Left lung (tissue), 10 donors: Measurements from ENCODE around the gene PTPRD. TPM values are rescaled to one million over a fixed set of nuclear protein-coding genes. Genes with fewer than 3 reads are reported as not detected.

ENCODE experiments used
- ATAC-seq: fragments of 200-7000 bp; cut with Tn5 transposase; one replicate; pipeline ENCODE4 v1.9.1; 2020; ENCODE audit warnings: moderate library complexity
- DNase-seq, 4 donors: peaks; one replicate each; pipeline ENCODE4 v3.0.0-alpha.2; 2013 to 2020
- H3K27ac ChIP-seq, 2 donors: fragments of 200-600 bp; sonication (generic) in 1 of 2; one replicate each; pipeline versions ENCODE4 v1.5.0 to v1.8.0; 2020 to 2021
- H3K27me3 ChIP-seq, 2 donors: fragments of 200-600 bp; sonication (generic) in 1 of 2; one replicate each; pipeline versions ENCODE4 v1.5.0 to v1.8.0; 2020 to 2021
- H3K36me3 ChIP-seq, 2 donors: fragments of 200-600 bp; sonication (generic) in 1 of 2; one replicate each; pipeline versions ENCODE4 v1.5.0 to v1.8.0; 2020 to 2021
- H3K4me1 ChIP-seq, 2 donors: fragments of 200-600 bp; one replicate each; pipeline ENCODE4 v1.8.0; 2021
- H3K4me3 ChIP-seq, 2 donors: fragments of 200-600 bp; sonication (generic) in 1 of 2; one replicate each; pipeline versions ENCODE4 v1.5.0 to v1.8.0; 2020 to 2021; ENCODE audit warnings: mild to moderate bottlenecking in 1 of 2
- H3K9me3 ChIP-seq, 2 donors: fragments of 200-600 bp; sonication (generic) in 1 of 2; one replicate each; pipeline versions ENCODE4 v1.5.0 to v1.8.0; 2020 to 2021
- intact Hi-C, 2 donors: fragments of 100-400 bp; cut with DNase I; formaldehyde crosslinking; loops; one replicate each; pipeline versions ENCODE4 v1.11.2 to v1.14.2; 2022
- polyA plus RNA-seq, 6 donors: library from polyadenylated mRNA; unstranded; fragments of 120-200 nt; gene quantifications; one replicate each; pipeline ENCODE4 v1.2.1, GENCODE V29; 2013; ENCODE audit not compliant: insufficient read length in 6 of 6
- total RNA-seq, 2 donors: library from RNA; stranded (reverse); fragmentation: NEBNext Ultra II Directional; extraction: Animal tissue kit (Norgen Biotek cat#: 25700); gene quantifications; one replicate each; pipeline ENCODE4 v1.2.1, GENCODE V29; 2021
- TF ChIP-seq, protein P1 (sequence below), 2 donors: fragments of 200-600 bp; sonication (generic) in 1 of 2; IDR thresholded peaks; one replicate each; pipeline versions ENCODE4 v1.5.0 to v1.8.0; 2021; ENCODE audit warnings: antibody characterized with exemption in 2 of 2
- donor health status: DM: no; HTN: yes; CAD: no.
- donor health status: DM: no; HTN: no; CAD: no.

Gene PTPRD
- total and polyA plus RNA-seq, 8 donors, result 24.2 to 167 (median 139) TPM

DNA sequence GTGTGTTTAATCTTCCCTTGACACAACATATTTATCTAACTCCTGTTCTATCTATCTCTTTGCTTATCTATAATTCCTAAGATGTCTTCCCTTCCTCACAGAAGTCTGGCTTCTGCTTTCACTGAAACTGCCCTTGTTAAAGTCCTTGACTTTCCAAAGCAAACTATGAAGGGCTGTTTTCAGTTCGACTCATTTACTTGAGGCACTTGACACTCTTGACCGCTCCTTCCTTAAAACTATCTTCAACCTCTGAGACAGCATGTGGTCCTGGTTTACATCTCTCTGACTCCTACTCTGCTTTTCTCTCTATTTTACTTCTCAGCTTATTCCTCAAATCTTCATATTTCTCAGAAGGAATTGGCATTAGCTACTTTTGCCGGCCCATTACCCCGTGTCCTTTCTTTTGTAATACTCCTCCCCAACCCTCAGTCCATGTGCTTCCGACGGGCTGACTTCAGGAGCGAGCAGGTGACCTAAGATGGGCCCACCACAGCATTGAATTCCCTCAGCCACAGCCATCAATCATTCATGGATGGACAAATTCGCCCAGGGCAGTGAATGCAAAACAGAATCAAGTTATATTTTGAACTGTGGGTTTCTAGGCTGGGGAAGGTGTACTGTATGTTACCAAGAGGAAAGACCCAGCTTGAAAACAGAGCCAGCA lies 1089.2 kb downstream of the PTPRD start:
- no peaks in the 10 kb centered on the region for H3K27me3 ChIP-seq
- H3K36me3 ChIP-seq, result no peaks in the 10 kb centered on the region
- peak; percentile 79 for ATAC-seq
- intact Hi-C loops, result no loop called here
- no peaks in the 10 kb centered on the region for H3K9me3 ChIP-seq
- peak in 1 of 4 donors; percentile 3 for DNase-seq
- H3K4me3 ChIP-seq, result no peak overlapping the region
- TF ChIP-seq, protein P1, sequence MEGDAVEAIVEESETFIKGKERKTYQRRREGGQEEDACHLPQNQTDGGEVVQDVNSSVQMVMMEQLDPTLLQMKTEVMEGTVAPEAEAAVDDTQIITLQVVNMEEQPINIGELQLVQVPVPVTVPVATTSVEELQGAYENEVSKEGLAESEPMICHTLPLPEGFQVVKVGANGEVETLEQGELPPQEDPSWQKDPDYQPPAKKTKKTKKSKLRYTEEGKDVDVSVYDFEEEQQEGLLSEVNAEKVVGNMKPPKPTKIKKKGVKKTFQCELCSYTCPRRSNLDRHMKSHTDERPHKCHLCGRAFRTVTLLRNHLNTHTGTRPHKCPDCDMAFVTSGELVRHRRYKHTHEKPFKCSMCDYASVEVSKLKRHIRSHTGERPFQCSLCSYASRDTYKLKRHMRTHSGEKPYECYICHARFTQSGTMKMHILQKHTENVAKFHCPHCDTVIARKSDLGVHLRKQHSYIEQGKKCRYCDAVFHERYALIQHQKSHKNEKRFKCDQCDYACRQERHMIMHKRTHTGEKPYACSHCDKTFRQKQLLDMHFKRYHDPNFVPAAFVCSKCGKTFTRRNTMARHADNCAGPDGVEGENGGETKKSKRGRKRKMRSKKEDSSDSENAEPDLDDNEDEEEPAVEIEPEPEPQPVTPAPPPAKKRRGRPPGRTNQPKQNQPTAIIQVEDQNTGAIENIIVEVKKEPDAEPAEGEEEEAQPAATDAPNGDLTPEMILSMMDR (IDR thresholded peaks at IDR 0.05), result no peak
- H3K4me1 ChIP-seq, result no peaks in the 10 kb centered on the region
- H3K27ac ChIP-seq, result no peak overlapping the region

DNA sequence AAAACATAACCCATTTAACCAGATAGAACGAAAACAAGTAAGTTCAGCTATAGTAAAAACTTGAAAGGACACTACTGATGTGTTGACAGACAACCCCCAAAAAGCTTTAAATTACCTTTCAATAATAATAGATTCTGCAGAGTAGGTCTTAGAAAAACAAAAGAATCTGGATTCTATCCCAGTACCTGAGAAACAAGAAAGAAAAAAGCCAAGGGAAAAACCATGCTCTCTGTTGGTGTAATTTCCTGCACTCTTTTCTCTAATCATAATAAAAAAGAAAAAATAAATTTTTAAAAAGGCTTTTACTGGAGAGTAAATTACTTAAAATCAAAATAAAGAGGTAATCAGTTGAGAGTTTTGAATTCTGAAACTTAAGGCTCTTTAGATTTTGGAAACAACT lies 1090.4 kb downstream of the PTPRD start:
- Histone ChIP-seq H3K4me3 (no peak overlapping the region), H3K27me3 (no peaks in the 10 kb centered on the region), H3K27ac (no peak overlapping the region), H3K4me1 (no peaks in the 10 kb centered on the region), H3K36me3 (no peaks in the 10 kb centered on the region), H3K9me3 (no peaks in the 10 kb centered on the region)
- ATAC-seq (no peak), DNase-seq (no peak)
- intact Hi-C loops, result no loop called here
- TF ChIP-seq, protein P1 (IDR thresholded peaks at IDR 0.05), result no peak

DNA sequence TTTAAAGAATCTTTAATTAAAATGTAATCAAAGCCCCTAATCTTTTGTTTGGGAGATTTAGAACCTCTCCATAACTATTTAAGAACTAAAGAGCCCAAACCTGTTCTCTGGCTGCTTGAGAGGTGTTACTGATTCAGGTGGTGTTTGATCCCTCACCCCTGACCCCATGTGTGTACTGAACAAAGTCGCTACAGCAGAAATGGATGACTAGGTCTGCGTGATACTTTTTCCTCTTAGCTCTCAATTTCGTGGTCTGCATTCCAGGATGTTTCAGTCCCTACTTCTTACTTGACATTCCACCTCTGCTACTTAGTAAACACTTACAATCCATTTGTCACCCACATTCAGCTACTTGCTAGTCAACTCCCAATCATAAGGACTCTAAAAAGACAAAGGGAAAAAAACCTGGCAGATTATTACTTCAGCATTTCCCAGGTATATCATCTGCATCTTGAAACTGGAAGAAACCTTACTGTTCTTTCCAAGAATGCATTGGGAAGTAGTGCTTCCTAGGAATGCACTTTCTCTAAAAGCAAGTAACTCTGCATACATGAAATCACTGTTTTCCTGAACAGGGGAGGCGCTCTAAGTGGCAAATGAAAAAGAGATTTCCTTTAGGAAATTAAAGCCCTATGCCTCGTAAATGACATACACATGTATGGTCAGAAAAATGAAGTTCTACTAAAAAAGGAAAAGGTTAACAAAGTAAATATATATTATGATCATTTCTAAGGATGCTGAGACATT lies 1091.6 kb downstream of the PTPRD start:
- Histone ChIP-seq H3K9me3 (no peaks in the 10 kb centered on the region), H3K4me3 (no peak overlapping the region), H3K4me1 (no peaks in the 10 kb centered on the region), H3K36me3 (no peaks in the 10 kb centered on the region), H3K27me3 (no peaks in the 10 kb centered on the region), H3K27ac (no peak overlapping the region)
- DNase-seq (no peak), ATAC-seq (peak; percentile 81)
- intact Hi-C loops, result no loop called here
- TF ChIP-seq, protein P1 (IDR thresholded peaks at IDR 0.05), result no peak

DNA sequence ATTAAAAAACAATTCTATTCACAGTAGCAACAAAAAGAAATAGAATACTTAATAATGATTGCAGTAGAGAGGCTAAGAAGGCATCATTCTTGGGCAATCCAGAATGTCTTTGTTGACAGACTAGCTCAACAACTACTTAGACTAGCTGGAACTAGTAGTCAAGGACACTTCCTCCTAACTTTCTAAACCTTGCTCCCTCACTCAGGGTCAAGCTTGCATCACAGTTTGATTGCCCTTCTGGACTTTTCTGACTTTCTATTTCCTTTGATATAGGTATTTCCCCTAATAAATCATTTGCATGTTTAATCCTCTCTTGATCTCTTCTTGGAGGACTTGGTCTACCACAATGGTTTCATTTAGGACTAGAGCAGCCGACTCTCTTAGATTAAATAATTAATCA lies 1107.9 kb downstream of the PTPRD start:
- Histone ChIP-seq H3K9me3 (no peaks in the 10 kb centered on the region), H3K27me3 (no peaks in the 10 kb centered on the region), H3K27ac (no peak overlapping the region), H3K4me3 (no peak overlapping the region), H3K4me1 (no peaks in the 10 kb centered on the region), H3K36me3 (no peaks in the 10 kb centered on the region)
- DNase-seq (no peak), ATAC-seq (peak; percentile 93)
- TF ChIP-seq, protein P1 (IDR thresholded peaks at IDR 0.05), result no peak
- intact Hi-C loops, result no loop called here

DNA sequence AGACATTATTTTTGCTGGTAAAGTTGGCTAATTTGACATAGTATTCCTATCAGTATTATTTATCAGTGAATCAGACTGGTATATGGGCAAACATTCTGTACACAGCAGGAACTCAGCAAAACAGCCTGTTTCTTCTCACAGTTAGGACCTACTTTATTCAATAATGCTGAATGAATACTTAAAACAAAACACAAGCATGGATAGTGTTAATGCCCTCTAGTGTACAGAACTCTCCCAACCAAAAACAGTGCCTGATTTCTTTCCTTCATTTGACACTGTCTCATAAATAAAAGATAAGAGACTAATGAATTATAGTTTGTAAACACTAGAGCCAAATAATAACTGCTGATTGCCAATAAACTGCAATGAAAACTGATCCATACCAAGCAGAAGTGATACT lies 1113.3 kb downstream of the PTPRD start:
- ATAC-seq (no peak), DNase-seq (no peak)
- TF ChIP-seq, protein P1 (IDR thresholded peaks at IDR 0.05), result no peak
- intact Hi-C loops, result no loop called here
- H3K27ac ChIP-seq, result no peak overlapping the region
- H3K9me3 ChIP-seq, result peaks cover 0 to 20% of the 10 kb centered on the region in 2 donors
- no peaks in the 10 kb centered on the region for H3K36me3 ChIP-seq
- no peak overlapping the region for H3K4me3 ChIP-seq
- no peaks in the 10 kb centered on the region for H3K27me3 ChIP-seq
- H3K4me1 ChIP-seq, result no peaks in the 10 kb centered on the region
